DOHH2 (cell line): ENCODE results near the gene ABCG8.

Experiments
- H3F3A ChIP-seq: fragments of 200-600 bp; sonication (generic), shearing (Covaris generic); 2 replicates; pipeline ENCODE4 v1.6.0; 2016; ENCODE audit warnings: antibody characterized with exemption, mild to moderate bottlenecking; ENCODE audit not compliant: control insufficient read depth, insufficient read depth
- H3K27ac ChIP-seq: fragments of 200-600 bp; sonication (generic); 2 replicates; pipeline ENCODE4 v1.5.1; 2014; ENCODE audit warnings: low read depth, mild to moderate bottlenecking, low read length, moderate library complexity
- H3K27me3 ChIP-seq: fragments of 200-600 bp; sonication (generic); 2 replicates; pipeline ENCODE4 v1.6.1; 2014; ENCODE audit warnings: mild to moderate bottlenecking, low read length, mixed read lengths; ENCODE audit not compliant: control insufficient read depth
- H3K36me3 ChIP-seq: fragments of 200-600 bp; sonication (generic); 2 replicates; pipeline ENCODE4 v1.6.1; 2014; ENCODE audit warnings: mild to moderate bottlenecking, low read length, moderate library complexity, mixed read lengths; ENCODE audit not compliant: control insufficient read depth
- H3K4me1 ChIP-seq: fragments of 200-600 bp; sonication (generic); 2 replicates; pipeline ENCODE4 v1.6.1; 2014; ENCODE audit warnings: mild to moderate bottlenecking, low read length, mixed read lengths; ENCODE audit not compliant: control insufficient read depth
- H3K4me2 ChIP-seq: fragments of 200-600 bp; sonication (generic); 2 replicates; pipeline ENCODE4 v1.6.0; 2014; ENCODE audit warnings: mild to moderate bottlenecking, low read length, moderate library complexity
- H3K4me3 ChIP-seq: fragments of 200-600 bp; sonication (generic); 2 replicates; pipeline ENCODE4 v1.5.1; 2014; ENCODE audit warnings: mild to moderate bottlenecking, low read length, mixed read lengths
- H3K79me2 ChIP-seq: fragments of 200-600 bp; sonication (generic); 2 replicates; pipeline ENCODE4 v1.6.1; 2014; ENCODE audit warnings: mild to moderate bottlenecking, low read length, mixed read lengths; ENCODE audit not compliant: control insufficient read depth
- H3K9me2 ChIP-seq: fragments of 200-600 bp; sonication (generic); replicated peaks from 2 replicates; pipeline ENCODE4 v1.6.1; 2014; ENCODE audit warnings: mild to moderate bottlenecking, low read length, mixed read lengths; ENCODE audit not compliant: control insufficient read depth
- H3K9me3 ChIP-seq: fragments of 200-600 bp; sonication (generic); 2 replicates; pipeline ENCODE4 v1.6.1; 2014; ENCODE audit warnings: antibody characterized with exemption, low read length, mixed read lengths; ENCODE audit not compliant: control insufficient read depth, insufficient read depth
- H4K20me1 ChIP-seq: fragments of 200-600 bp; sonication (generic); 2 replicates; pipeline ENCODE4 v1.6.0; 2014; ENCODE audit warnings: low read depth, mild to moderate bottlenecking, antibody characterized with exemption, low read length, moderate library complexity; ENCODE audit not compliant: control insufficient read depth, insufficient read depth
- EZH2phosphoT487 ChIP-seq: fragments of 200-600 bp; sonication (generic); IDR thresholded peaks from 2 replicates; pipeline ENCODE4 v1.6.1; 2017; ENCODE audit warnings: borderline replicate concordance, mild to moderate bottlenecking, antibody characterized with exemption, low read length, moderate library complexity, mixed read lengths
- TF ChIP-seq, protein P1 (sequence below): fragments of 200-600 bp; sonication (generic); IDR thresholded peaks from one replicate; pipeline ENCODE4 v1.5.1; 2014; ENCODE audit warnings: antibody characterized with exemption, mild to moderate bottlenecking, low read depth, low read length; ENCODE audit not compliant: poor library complexity, severe bottlenecking

ABCG8 gene

DNA sequence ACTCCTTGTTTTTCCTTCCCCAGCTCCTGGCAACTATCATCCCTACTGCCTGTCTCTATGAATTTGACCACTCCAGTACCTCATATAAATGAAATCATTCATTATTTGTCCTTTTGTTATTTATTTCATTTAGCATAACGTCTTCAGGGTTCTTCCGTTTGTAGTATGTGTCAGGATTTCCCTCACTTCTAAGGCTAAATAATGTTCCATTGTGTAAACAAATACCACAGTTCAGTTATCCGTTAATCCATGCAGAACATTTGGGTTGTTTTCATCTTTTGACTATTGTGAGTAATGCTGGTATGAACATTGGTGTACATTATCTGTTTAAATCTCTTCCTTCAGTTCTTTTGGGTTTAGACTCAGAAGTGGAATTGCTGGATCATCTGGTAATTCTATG is 46.1 kb upstream of the ABCG8 start:
- Histone ChIP-seq H3K4me1 (no peaks in the 10 kb centered on the region), H3F3A (no peaks in the 10 kb centered on the region), H3K9me2 (no peaks in the 10 kb centered on the region), H3K9me3 (no peaks in the 10 kb centered on the region), H3K4me3 (no peak overlapping the region), H3K27ac (no peak overlapping the region), H3K79me2 (no peaks in the 10 kb centered on the region), H3K36me3 (no peaks in the 10 kb centered on the region), H3K27me3 (no peaks in the 10 kb centered on the region), H3K4me2 (no peak overlapping the region), H4K20me1 (no peaks in the 10 kb centered on the region)
- TF ChIP-seq EZH2phosphoT487: no peak
- TF ChIP-seq, protein P1, sequence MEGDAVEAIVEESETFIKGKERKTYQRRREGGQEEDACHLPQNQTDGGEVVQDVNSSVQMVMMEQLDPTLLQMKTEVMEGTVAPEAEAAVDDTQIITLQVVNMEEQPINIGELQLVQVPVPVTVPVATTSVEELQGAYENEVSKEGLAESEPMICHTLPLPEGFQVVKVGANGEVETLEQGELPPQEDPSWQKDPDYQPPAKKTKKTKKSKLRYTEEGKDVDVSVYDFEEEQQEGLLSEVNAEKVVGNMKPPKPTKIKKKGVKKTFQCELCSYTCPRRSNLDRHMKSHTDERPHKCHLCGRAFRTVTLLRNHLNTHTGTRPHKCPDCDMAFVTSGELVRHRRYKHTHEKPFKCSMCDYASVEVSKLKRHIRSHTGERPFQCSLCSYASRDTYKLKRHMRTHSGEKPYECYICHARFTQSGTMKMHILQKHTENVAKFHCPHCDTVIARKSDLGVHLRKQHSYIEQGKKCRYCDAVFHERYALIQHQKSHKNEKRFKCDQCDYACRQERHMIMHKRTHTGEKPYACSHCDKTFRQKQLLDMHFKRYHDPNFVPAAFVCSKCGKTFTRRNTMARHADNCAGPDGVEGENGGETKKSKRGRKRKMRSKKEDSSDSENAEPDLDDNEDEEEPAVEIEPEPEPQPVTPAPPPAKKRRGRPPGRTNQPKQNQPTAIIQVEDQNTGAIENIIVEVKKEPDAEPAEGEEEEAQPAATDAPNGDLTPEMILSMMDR: no peak

DNA sequence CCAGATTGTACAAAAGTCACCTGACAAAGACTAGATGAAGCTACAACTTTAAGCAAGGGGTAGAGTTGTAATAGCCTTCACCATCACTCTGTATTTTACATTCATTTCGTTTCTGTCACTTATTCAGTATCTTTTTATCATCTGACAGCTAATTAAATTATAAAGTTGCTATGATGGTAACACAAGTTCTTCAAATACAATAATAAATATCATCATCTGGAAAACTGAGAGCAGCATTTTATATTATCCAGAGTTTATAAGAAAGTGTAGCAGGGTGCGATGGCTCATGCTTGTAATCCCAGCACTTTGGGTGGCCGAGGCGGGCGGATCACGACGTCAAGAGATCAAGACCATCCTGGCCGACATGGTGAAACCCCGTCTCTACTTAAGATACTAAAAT is 43.8 kb upstream of the ABCG8 start:
- no peaks in the 10 kb centered on the region for H3K9me2 ChIP-seq
- H3F3A ChIP-seq: no peaks in the 10 kb centered on the region
- TF ChIP-seq, protein P1: no peak
- TF ChIP-seq EZH2phosphoT487: no peak
- no peaks in the 10 kb centered on the region for H3K27me3 ChIP-seq
- no peaks in the 10 kb centered on the region for H3K9me3 ChIP-seq
- no peak overlapping the region for H3K4me3 ChIP-seq
- no peaks in the 10 kb centered on the region for H3K36me3 ChIP-seq
- no peaks in the 10 kb centered on the region for H3K79me2 ChIP-seq
- H3K4me2 ChIP-seq: no peak overlapping the region
- no peaks in the 10 kb centered on the region for H4K20me1 ChIP-seq
- no peaks in the 10 kb centered on the region for H3K4me1 ChIP-seq
- H3K27ac ChIP-seq: no peak overlapping the region

DNA sequence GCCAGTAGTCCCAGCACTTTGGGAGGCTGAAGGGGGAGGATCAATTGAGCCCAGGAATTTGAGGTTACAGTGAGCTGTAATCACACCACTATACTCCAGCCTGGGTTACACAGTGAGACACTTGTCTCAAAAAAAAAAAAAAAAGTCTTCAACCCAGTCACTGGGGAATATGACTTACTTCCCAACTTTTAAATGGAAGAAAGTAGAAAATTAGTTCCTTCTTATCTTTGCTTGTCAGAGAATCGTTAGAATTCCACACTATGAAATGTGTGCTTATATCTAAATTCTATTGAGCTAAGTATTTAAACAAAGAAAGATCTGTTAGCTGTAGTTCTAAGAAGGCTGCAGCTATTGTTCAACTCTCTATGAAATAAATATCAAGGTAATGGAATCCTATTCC is 42.6 kb upstream of the ABCG8 start:
- TF ChIP-seq EZH2phosphoT487: no peak
- Histone ChIP-seq H3K4me1 (no peaks in the 10 kb centered on the region), H4K20me1 (no peaks in the 10 kb centered on the region)

DNA sequence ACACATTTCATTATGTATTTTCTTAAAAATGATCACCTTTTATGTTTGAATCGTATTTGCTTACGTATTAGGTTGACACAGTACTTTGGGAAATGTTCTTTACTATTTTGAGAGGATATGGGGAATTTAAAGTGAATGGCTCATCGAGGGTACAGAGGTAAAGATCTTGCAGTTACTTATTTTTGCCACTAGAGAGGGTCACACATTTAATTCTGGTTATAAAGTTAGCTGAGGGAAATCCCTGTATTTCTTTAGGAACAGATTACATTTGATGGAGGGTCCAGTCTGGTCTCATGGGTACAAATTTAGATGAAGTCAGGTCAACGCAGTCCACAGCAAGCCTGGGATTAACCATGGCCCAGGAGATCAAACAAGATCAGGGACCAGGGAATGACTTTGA is 40.5 kb upstream of the ABCG8 start:
- Histone ChIP-seq H3K27me3 (no peaks in the 10 kb centered on the region), H3K4me1 (no peaks in the 10 kb centered on the region), H3K9me2 (no peaks in the 10 kb centered on the region), H3K79me2 (no peaks in the 10 kb centered on the region), H4K20me1 (no peaks in the 10 kb centered on the region), H3K4me2 (no peak overlapping the region), H3K4me3 (no peak overlapping the region), H3K9me3 (no peaks in the 10 kb centered on the region), H3K36me3 (no peaks in the 10 kb centered on the region), H3F3A (no peaks in the 10 kb centered on the region), H3K27ac (no peak overlapping the region)
- no peak for TF ChIP-seq EZH2phosphoT487
- TF ChIP-seq, protein P1: peak; percentile 55

More for the DNA sequence above, 42.6 kb upstream of the ABCG8 start:
- H3K9me3 ChIP-seq: no peaks in the 10 kb centered on the region
- H3K36me3 ChIP-seq: no peaks in the 10 kb centered on the region
- H3F3A ChIP-seq: no peaks in the 10 kb centered on the region
- no peaks in the 10 kb centered on the region for H3K79me2 ChIP-seq
- no peak overlapping the region for H3K4me3 ChIP-seq
- no peaks in the 10 kb centered on the region for H3K9me2 ChIP-seq
- no peak overlapping the region for H3K4me2 ChIP-seq
- no peak overlapping the region for H3K27ac ChIP-seq
- no peaks in the 10 kb centered on the region for H3K27me3 ChIP-seq
